GM18526 (cell line): ENCODE data around the gene SPART.

Source experiments
- POLR2A ChIP-seq: IDR thresholded peaks from 3 replicates; pipeline ENCODE4 v1.6.1; 2011; ENCODE audit not compliant: insufficient read length; ENCODE audit errors: extremely low read depth

Gene SPART

GRCh38 chr13:36358175-36358718 lies 12.1 kb upstream of the SPART start:
- TF ChIP-seq POLR2A: no peak

- no peak for TF ChIP-seq POLR2A
Observed at GRCh38 chr13:36357692-36358091, 11.5 kb upstream of the SPART start.

- no peak for TF ChIP-seq POLR2A
Observed at GRCh38 chr13:36357231-36357630, 11.0 kb upstream of the SPART start.

GRCh38 chr13:36356058-36356457 lies 9.9 kb upstream of the SPART start:
- no peak for TF ChIP-seq POLR2A

GRCh38 chr13:36355632-36356031 lies 9.4 kb upstream of the SPART start:
- no peak for TF ChIP-seq POLR2A

- TF ChIP-seq POLR2A: no peak
Observed at GRCh38 chr13:36354842-36355623, 8.8 kb upstream of the SPART start.

- TF ChIP-seq POLR2A: no peak
Observed at GRCh38 chr13:36353001-36353400, 6.8 kb upstream of the SPART start.

GRCh38 chr13:36352350-36352749 lies 6.2 kb upstream of the SPART start:
- TF ChIP-seq POLR2A: no peak

GRCh38 chr13:36347531-36348210 lies 1.5 kb upstream of the SPART start:
- no peak for TF ChIP-seq POLR2A

GRCh38 chr13:36345438-36346221 lies 564 bp downstream of the SPART start:
- no peak for TF ChIP-seq POLR2A

- no peak for TF ChIP-seq POLR2A
Observed at GRCh38 chr13:36344886-36345437, 1.2 kb downstream of the SPART start.

- no peak for TF ChIP-seq POLR2A
Observed at GRCh38 chr13:36344173-36344572, 2.0 kb downstream of the SPART start.

GRCh38 chr13:36343766-36344165 lies 2.4 kb downstream of the SPART start:
- TF ChIP-seq POLR2A: no peak

- no peak for TF ChIP-seq POLR2A
Observed at GRCh38 chr13:36342715-36343114, 3.5 kb downstream of the SPART start.

GRCh38 chr13:36341718-36342117 lies 4.5 kb downstream of the SPART start:
- TF ChIP-seq POLR2A: no peak
